WTC11 (cell line): ENCODE measurements around the gene CASP8. TPM values are rescaled to one million over a fixed set of nuclear protein-coding genes. Genes with fewer than 3 reads are reported as not detected.

Source experiments
- ATAC-seq: fragments of 200-7000 bp; cut with Tn5 transposase; 2 replicates; pipeline ENCODE4 v1.10.0; 2021; ENCODE audit warnings: mild to moderate bottlenecking, moderate library complexity
- CTCF ChIA-PET: fragments of 300-600 bp; sonication (Branson Sonifier 250); formaldehyde crosslinking; loops from one replicate; lab custom pipeline; 2021; ENCODE audit warnings: antibody characterized with exemption; lab: Charles Lee
- POLR2A ChIA-PET: fragments of 350-600 bp; sonication (Branson Sonifier 250); formaldehyde crosslinking; loops from one replicate; lab custom pipeline; 2021; ENCODE audit warnings: antibody characterized with exemption; lab: Charles Lee
- DNase-seq: peaks from one replicate; pipeline ENCODE4 v3.0.0; 2021; ENCODE audit warnings: low spot score
- H3K27ac Mint-ChIP-seq: 2 replicates; pipeline ENCODE4 v1.8.0; 2021; ENCODE audit warnings: mixed read lengths
- H3K27me3 Mint-ChIP-seq: 2 replicates; pipeline ENCODE4 v1.8.0; 2021; ENCODE audit warnings: low read depth, mild to moderate bottlenecking, moderate library complexity, mixed read lengths
- H3K36me3 Mint-ChIP-seq: 2 replicates; pipeline ENCODE4 v1.8.0; 2021; ENCODE audit warnings: mixed read lengths
- H3K4me1 Mint-ChIP-seq: 2 replicates; pipeline ENCODE4 v1.8.0; 2022; ENCODE audit warnings: mixed read lengths
- H3K4me3 Mint-ChIP-seq: 2 replicates; pipeline ENCODE4 v1.8.0; 2021; ENCODE audit warnings: mild to moderate bottlenecking, moderate library complexity, mixed read lengths
- H3K9me3 Mint-ChIP-seq: 2 replicates; pipeline ENCODE4 v1.8.0; 2021; ENCODE audit warnings: mixed read lengths
- CBFB ChIP-seq: sonication (generic); formaldehyde crosslinking; IDR thresholded peaks from 2 replicates; pipeline ENCODE4 v1.8.1; 2022; ENCODE audit warnings: mild to moderate bottlenecking, low read depth, missing genetic modification reagents
- ETV6 ChIP-seq: sonication (generic); formaldehyde crosslinking; IDR thresholded peaks from 2 replicates; pipeline ENCODE4 v1.8.1; 2022; ENCODE audit warnings: mild to moderate bottlenecking, missing genetic modification reagents
- GABPB1 ChIP-seq: sonication (generic); formaldehyde crosslinking; IDR thresholded peaks from 2 replicates; pipeline ENCODE4 v1.8.1; 2023; ENCODE audit warnings: mild to moderate bottlenecking, missing genetic modification reagents
- PRRX2 ChIP-seq: fragments of 250-450 bp; sonication (Bioruptor Pico); IDR thresholded peaks from 2 replicates; pipeline ENCODE4 v1.8.0; 2021; ENCODE audit warnings: mild to moderate bottlenecking
- ZNF423 ChIP-seq: fragments of 250-450 bp; sonication (Bioruptor Pico); IDR thresholded peaks from 2 replicates; pipeline ENCODE4 v2.1.2; 2022; ENCODE audit warnings: mild to moderate bottlenecking, moderate library complexity
- total RNA-seq: library from RNA; stranded (reverse); gene quantifications from 3 replicates; pipeline ENCODE4 v1.2.3, GENCODE V29; 2021
- TF ChIP-seq, protein P1 (sequence below): fragments of 250-450 bp; sonication (Bioruptor Pico); IDR thresholded peaks from 2 replicates; pipeline ENCODE4 v2.1.2; 2022; ENCODE audit warnings: mild to moderate bottlenecking, moderate library complexity
- TF ChIP-seq, protein P2 (sequence below): fragments of 200-600 bp; IDR thresholded peaks from 2 replicates; pipeline ENCODE4 v1.8.0; 2022; ENCODE audit warnings: antibody characterized with exemption
- TF ChIP-seq, protein P3 (sequence below): fragments of 250-450 bp; sonication (Bioruptor Pico); IDR thresholded peaks from 2 replicates; pipeline ENCODE4 v1.9.0; 2021; ENCODE audit warnings: mild to moderate bottlenecking
- TF ChIP-seq, protein P4 (sequence below): sonication (generic); formaldehyde crosslinking; IDR thresholded peaks from 2 replicates; pipeline ENCODE4 v1.8.0; 2022; ENCODE audit warnings: missing genetic modification reagents
- TF ChIP-seq, protein P5 (sequence below): sonication (generic); formaldehyde crosslinking; IDR thresholded peaks from 2 replicates; pipeline ENCODE4 v1.8.1; 2023; ENCODE audit warnings: mild to moderate bottlenecking, moderate library complexity, missing genetic modification reagents

CASP8 gene
- total RNA-seq, 1 experiment from 2014 or later: 4.4 TPM

DNA sequence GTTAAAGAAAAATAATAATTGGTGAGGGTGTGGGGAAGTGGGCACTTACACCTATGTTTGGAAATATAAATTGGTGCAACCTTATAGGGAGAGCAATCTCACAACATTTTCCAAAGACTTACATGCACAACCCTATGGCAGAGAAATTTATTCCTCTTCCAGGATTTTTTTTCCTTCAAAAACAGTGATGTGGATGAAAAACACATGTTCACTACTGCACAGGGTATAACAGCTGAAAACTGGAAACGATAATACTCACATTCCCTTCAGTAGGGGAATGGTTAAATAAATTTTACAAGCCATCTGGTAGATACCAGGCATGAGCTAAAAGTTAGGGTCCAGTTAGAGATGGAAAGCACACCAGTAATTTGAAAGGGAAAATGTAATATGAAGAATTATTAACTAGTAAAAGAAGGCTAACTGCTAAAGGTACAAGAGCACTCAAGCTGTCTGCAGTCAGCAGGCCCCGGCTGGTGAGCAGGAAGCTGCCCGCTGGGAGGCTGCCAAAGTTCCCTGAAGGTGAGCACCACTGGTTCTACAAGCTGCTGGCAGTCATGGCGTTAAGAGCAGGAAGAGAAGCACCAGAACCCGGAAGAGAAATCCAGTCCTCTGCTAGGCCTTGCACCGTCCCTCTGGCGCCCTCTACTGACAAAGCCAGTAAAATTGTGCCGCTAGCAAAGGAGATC lies 28.4 kb upstream of the CASP8 start (continued):
- TF ChIP-seq ETV6 (peak; percentile 83), GABPB1 (CRISPR knock-in tag) (peak; percentile 76), PRRX2 (CRISPR knock-in tag) (peak; percentile 81), ZNF423 (0 out of 2 replicates have a peak, but pooled peaks have one; percentile 31), CBFB (CRISPR knock-in tag) (no peak)
- TF ChIP-seq, protein P1, sequence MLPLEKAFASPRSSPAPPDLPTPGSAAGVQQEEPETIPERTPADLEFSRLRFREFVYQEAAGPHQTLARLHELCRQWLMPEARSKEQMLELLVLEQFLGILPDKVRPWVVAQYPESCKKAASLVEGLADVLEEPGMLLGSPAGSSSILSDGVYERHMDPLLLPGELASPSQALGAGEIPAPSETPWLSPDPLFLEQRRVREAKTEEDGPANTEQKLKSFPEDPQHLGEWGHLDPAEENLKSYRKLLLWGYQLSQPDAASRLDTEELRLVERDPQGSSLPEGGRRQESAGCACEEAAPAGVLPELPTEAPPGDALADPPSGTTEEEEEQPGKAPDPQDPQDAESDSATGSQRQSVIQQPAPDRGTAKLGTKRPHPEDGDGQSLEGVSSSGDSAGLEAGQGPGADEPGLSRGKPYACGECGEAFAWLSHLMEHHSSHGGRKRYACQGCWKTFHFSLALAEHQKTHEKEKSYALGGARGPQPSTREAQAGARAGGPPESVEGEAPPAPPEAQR (CRISPR knock-in tag): peak; percentile 67; the same call in 1 of the 2 replicates
- TF ChIP-seq, protein P2, sequence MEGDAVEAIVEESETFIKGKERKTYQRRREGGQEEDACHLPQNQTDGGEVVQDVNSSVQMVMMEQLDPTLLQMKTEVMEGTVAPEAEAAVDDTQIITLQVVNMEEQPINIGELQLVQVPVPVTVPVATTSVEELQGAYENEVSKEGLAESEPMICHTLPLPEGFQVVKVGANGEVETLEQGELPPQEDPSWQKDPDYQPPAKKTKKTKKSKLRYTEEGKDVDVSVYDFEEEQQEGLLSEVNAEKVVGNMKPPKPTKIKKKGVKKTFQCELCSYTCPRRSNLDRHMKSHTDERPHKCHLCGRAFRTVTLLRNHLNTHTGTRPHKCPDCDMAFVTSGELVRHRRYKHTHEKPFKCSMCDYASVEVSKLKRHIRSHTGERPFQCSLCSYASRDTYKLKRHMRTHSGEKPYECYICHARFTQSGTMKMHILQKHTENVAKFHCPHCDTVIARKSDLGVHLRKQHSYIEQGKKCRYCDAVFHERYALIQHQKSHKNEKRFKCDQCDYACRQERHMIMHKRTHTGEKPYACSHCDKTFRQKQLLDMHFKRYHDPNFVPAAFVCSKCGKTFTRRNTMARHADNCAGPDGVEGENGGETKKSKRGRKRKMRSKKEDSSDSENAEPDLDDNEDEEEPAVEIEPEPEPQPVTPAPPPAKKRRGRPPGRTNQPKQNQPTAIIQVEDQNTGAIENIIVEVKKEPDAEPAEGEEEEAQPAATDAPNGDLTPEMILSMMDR: peak; percentile 76
- TF ChIP-seq, protein P3, sequence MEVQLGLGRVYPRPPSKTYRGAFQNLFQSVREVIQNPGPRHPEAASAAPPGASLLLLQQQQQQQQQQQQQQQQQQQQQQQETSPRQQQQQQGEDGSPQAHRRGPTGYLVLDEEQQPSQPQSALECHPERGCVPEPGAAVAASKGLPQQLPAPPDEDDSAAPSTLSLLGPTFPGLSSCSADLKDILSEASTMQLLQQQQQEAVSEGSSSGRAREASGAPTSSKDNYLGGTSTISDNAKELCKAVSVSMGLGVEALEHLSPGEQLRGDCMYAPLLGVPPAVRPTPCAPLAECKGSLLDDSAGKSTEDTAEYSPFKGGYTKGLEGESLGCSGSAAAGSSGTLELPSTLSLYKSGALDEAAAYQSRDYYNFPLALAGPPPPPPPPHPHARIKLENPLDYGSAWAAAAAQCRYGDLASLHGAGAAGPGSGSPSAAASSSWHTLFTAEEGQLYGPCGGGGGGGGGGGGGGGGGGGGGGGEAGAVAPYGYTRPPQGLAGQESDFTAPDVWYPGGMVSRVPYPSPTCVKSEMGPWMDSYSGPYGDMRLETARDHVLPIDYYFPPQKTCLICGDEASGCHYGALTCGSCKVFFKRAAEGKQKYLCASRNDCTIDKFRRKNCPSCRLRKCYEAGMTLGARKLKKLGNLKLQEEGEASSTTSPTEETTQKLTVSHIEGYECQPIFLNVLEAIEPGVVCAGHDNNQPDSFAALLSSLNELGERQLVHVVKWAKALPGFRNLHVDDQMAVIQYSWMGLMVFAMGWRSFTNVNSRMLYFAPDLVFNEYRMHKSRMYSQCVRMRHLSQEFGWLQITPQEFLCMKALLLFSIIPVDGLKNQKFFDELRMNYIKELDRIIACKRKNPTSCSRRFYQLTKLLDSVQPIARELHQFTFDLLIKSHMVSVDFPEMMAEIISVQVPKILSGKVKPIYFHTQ (CRISPR knock-in tag): 0 out of 2 replicates have a peak, but pooled peaks have one; percentile 31
- TF ChIP-seq, protein P4, sequence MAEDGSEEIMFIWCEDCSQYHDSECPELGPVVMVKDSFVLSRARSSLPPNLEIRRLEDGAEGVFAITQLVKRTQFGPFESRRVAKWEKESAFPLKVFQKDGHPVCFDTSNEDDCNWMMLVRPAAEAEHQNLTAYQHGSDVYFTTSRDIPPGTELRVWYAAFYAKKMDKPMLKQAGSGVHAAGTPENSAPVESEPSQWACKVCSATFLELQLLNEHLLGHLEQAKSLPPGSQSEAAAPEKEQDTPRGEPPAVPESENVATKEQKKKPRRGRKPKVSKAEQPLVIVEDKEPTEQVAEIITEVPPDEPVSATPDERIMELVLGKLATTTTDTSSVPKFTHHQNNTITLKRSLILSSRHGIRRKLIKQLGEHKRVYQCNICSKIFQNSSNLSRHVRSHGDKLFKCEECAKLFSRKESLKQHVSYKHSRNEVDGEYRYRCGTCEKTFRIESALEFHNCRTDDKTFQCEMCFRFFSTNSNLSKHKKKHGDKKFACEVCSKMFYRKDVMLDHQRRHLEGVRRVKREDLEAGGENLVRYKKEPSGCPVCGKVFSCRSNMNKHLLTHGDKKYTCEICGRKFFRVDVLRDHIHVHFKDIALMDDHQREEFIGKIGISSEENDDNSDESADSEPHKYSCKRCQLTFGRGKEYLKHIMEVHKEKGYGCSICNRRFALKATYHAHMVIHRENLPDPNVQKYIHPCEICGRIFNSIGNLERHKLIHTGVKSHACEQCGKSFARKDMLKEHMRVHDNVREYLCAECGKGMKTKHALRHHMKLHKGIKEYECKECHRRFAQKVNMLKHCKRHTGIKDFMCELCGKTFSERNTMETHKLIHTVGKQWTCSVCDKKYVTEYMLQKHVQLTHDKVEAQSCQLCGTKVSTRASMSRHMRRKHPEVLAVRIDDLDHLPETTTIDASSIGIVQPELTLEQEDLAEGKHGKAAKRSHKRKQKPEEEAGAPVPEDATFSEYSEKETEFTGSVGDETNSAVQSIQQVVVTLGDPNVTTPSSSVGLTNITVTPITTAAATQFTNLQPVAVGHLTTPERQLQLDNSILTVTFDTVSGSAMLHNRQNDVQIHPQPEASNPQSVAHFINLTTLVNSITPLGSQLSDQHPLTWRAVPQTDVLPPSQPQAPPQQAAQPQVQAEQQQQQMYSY (CRISPR knock-in tag): 0 out of 2 replicates have a peak, but pooled peaks have one; percentile 21

DNA sequence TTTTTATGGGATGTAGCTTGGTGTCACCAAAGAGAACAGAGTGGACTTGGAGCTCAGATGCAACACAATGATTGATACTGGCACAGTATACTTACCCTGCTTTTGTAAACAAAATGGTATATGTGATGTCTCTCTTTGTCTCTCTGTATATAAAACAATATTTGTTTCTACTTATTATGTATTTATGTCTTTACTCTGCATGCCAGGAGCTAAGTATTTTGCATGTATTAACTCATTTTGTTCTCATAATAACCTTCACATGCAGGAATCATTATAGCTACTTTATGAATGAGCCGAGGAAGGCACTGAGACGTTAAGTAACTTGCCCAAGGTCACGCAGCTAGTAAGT lies 27.9 kb upstream of the CASP8 start:
- ChIA-PET CTCF (interaction anchor here (0.5 to 2.8 kb wide), 82 partner anchors 8 to 526 kb away, joined by 3 to 78 read pairs (median 4); partner anchors contain the start of genes CASP10, FLACC1, HYCC2 and NDUFB3), POLR2A (interaction anchor here (0.6 to 0.8 kb wide), 2 partner anchors 49 to 75 kb away, joined by 3 read pairs; partner anchors contain the start of gene CASP10)

More for the DNA sequence above, 27.9 kb upstream of the CASP8 start:
- no peak for ATAC-seq
- H3K4me3 Mint-ChIP-seq: no peak overlapping the region; the same call in 1 of the 2 replicates
- TF ChIP-seq, protein P5, sequence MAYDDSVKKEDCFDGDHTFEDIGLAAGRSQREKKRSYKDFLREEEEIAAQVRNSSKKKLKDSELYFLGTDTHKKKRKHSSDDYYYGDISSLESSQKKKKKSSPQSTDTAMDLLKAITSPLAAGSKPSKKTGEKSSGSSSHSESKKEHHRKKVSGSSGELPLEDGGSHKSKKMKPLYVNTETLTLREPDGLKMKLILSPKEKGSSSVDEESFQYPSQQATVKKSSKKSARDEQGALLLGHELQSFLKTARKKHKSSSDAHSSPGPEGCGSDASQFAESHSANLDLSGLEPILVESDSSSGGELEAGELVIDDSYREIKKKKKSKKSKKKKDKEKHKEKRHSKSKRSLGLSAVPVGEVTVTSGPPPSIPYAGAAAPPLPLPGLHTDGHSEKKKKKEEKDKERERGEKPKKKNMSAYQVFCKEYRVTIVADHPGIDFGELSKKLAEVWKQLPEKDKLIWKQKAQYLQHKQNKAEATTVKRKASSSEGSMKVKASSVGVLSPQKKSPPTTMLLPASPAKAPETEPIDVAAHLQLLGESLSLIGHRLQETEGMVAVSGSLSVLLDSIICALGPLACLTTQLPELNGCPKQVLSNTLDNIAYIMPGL (CRISPR knock-in tag): no peak
- no peak for DNase-seq
- peaks cover 4% of the 10 kb centered on the region; the same call in 1 of the 2 replicates for H3K27me3 Mint-ChIP-seq
- peaks cover 8% of the 10 kb centered on the region for H3K9me3 Mint-ChIP-seq
- peaks cover 20% of the 10 kb centered on the region for H3K4me1 Mint-ChIP-seq
- peaks cover 3% of the 10 kb centered on the region; the same call in 1 of the 2 replicates for H3K36me3 Mint-ChIP-seq
- H3K27ac Mint-ChIP-seq: peak overlapping the region; percentile 23; the same call in 1 of the 2 replicates
